Tibial artery (tissue), 4 donors: ENCODE results near the gene ZSWIM7.

Source experiments
- DNase-seq, 2 donors: peaks; one replicate each; pipeline ENCODE4 v3.0.0-alpha.2; 2019
- H3K27ac ChIP-seq, 2 donors: fragments of 200-600 bp; sonication (generic) in 1 of 2; 1 replicate in 1 of 2; 2 replicates in 1 of 2; pipeline ENCODE4 v1.5.1; 2018 to 2019; ENCODE audit warnings: mild to moderate bottlenecking in 1 of 2
- H3K27me3 ChIP-seq, 2 donors: fragments of 200-600 bp; sonication (generic) in 1 of 2; one replicate each; pipeline versions ENCODE4 v1.5.1 to v1.6.0; 2016 to 2019
- H3K36me3 ChIP-seq, 3 donors: fragments of 200-600 bp; sonication (generic) in 2 of 3; one replicate each; pipeline ENCODE4 v1.5.1; 2016 to 2019; ENCODE audit warnings: mild to moderate bottlenecking in 2 of 3
- H3K4me1 ChIP-seq, 4 donors: fragments of 200-600 bp; sonication (generic) in 2 of 4; 1 replicate in 3 of 4; 2 replicates in 1 of 4; pipeline ENCODE4 v1.5.1; 2016 to 2019
- H3K4me3 ChIP-seq, 2 donors: fragments of 200-600 bp; sonication (generic) in 1 of 2; 1 replicate in 1 of 2; 2 replicates in 1 of 2; pipeline ENCODE4 v1.5.1; 2018 to 2019; ENCODE audit warnings: mild to moderate bottlenecking in 2 of 2
- H3K9me3 ChIP-seq, 3 donors: fragments of 200-600 bp; sonication (generic) in 1 of 3; one replicate each; pipeline ENCODE4 v1.5.1; 2016 to 2019
- intact Hi-C: fragments of 100-400 bp; cut with DNase I; formaldehyde crosslinking; loops from one replicate; pipeline ENCODE4 v1.15.0; 2023; ENCODE audit warnings: low total_unique reads
- TF ChIP-seq, protein P1 (sequence below), 2 experiments: fragments of 200-600 bp in 1 of 2; fragments of 450-650 bp in 1 of 2; IDR thresholded peaks; one replicate each; pipeline ENCODE4 v1.5.1; 2017 to 2019; ENCODE audit warnings: antibody characterized with exemption in 2 of 2, mild to moderate bottlenecking in 1 of 2, moderate library complexity in 1 of 2

The ZSWIM7 gene

GRCh38 chr17:15973834-15974233 lies 25.7 kb downstream of the ZSWIM7 start:
- Histone ChIP-seq H3K27me3 (peaks cover 0 to 1% of the 10 kb centered on the region in 2 donors), H3K9me3 (no peaks in the 10 kb centered on the region), H3K4me1 (no peaks in the 10 kb centered on the region), H3K27ac (no peak overlapping the region), H3K4me3 (no peak overlapping the region), H3K36me3 (peaks cover 10 to 38% (median 35%) of the 10 kb centered on the region in 3 donors)
- TF ChIP-seq, protein P1, sequence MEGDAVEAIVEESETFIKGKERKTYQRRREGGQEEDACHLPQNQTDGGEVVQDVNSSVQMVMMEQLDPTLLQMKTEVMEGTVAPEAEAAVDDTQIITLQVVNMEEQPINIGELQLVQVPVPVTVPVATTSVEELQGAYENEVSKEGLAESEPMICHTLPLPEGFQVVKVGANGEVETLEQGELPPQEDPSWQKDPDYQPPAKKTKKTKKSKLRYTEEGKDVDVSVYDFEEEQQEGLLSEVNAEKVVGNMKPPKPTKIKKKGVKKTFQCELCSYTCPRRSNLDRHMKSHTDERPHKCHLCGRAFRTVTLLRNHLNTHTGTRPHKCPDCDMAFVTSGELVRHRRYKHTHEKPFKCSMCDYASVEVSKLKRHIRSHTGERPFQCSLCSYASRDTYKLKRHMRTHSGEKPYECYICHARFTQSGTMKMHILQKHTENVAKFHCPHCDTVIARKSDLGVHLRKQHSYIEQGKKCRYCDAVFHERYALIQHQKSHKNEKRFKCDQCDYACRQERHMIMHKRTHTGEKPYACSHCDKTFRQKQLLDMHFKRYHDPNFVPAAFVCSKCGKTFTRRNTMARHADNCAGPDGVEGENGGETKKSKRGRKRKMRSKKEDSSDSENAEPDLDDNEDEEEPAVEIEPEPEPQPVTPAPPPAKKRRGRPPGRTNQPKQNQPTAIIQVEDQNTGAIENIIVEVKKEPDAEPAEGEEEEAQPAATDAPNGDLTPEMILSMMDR (IDR thresholded peaks at IDR 0.05): no peak
- intact Hi-C loops: no loop called here
- DNase-seq: no peak

GRCh38 chr17:15973016-15973415 lies 26.5 kb downstream of the ZSWIM7 start:
- no peak overlapping the region for H3K27ac ChIP-seq
- intact Hi-C loops: no loop called here
- peaks cover 0 to 2% of the 10 kb centered on the region in 2 donors for H3K27me3 ChIP-seq
- TF ChIP-seq, protein P1 (IDR thresholded peaks at IDR 0.05): no peak
- H3K4me3 ChIP-seq: no peak overlapping the region
- no peak for DNase-seq
- H3K4me1 ChIP-seq: no peaks in the 10 kb centered on the region
- no peaks in the 10 kb centered on the region for H3K9me3 ChIP-seq
- H3K36me3 ChIP-seq: peaks cover 10 to 31% (median 29%) of the 10 kb centered on the region in 3 donors

DNA sequence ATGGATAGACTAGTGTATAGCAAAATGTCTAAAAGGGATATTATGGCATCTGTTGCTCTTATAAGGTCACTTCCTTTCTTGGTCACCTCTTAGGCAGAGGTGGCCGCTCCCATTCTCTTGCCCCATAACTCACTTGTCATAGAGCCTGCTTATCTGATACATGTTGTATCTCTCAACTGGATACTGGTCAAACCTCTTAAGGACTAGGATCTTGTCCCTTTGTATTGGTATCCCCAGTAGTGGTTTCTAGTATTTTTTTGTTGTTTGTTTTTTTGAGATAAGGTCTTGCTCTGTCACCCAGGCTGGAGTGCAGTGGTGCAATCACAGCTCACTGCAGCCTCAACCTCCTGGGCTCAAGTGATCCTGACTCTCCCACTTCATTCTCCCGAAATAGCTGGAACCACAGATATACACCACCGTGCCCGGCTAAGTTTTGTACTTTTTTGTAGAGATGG lies 27.0 kb downstream of the ZSWIM7 start:
- H3K4me1 ChIP-seq: no peaks in the 10 kb centered on the region
- no peak overlapping the region for H3K27ac ChIP-seq
- H3K9me3 ChIP-seq: no peaks in the 10 kb centered on the region
- peaks cover 10 to 26% (median 24%) of the 10 kb centered on the region in 3 donors for H3K36me3 ChIP-seq
- TF ChIP-seq, protein P1 (IDR thresholded peaks at IDR 0.05): no peak
- peaks cover 0 to 2% of the 10 kb centered on the region in 2 donors for H3K27me3 ChIP-seq
- no peak for DNase-seq
- intact Hi-C loops: no loop called here
- no peak overlapping the region for H3K4me3 ChIP-seq

DNA sequence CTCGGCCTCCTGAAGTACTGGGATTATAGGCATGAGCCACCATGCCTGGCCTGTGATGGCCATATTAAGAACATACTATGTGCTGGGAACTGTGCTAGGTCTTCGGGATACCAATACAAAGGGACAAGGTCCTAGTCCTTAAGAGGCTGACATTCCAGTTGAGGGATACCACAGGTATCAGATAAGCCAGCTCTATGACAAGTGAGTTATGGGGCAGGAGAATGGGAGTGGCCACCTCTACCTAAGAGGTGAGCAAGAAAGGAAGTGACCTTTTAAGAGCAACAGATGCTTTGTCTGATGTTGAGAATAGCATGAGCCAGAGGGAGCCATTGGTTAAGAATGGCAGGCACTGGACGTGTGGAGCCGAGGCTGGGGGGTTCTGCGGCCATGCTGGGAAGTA lies 27.6 kb downstream of the ZSWIM7 start:
- Histone ChIP-seq H3K4me3 (no peak overlapping the region), H3K4me1 (no peaks in the 10 kb centered on the region), H3K27ac (no peak overlapping the region), H3K36me3 (peaks cover 8 to 19% (median 18%) of the 10 kb centered on the region in 3 donors), H3K9me3 (no peaks in the 10 kb centered on the region), H3K27me3 (peaks cover 0 to 2% of the 10 kb centered on the region in 2 donors)
- DNase-seq: no peak
- intact Hi-C loops: no loop called here
- TF ChIP-seq, protein P1 (IDR thresholded peaks at IDR 0.05): no peak

DNA sequence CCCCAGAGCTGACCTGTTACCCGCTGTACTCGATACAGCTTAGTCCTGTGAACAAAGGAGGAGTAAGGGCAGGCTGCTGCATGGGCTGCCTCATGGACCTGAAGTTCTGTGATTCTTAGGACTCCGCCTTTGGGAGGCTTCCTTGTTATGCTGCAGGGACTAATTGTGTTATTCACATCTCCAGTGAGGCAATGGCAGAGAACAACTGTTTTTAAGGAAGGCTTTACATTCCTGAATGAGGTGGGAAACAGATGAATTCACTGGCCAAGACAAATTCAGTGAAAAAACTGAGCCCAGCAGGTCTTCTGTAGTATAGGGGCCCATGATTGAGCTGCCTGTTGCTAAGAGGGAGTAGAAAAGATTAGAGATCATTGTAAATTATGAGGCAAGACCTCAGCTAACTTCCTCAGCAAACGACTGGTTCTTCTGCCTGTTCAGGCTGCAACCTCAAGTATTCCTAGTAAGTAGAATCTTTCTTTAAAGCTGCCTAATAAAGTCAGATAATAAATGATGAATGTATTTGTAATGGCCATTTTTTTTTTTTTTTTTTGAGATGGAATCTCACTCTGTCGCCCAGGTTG lies 28.3 kb downstream of the ZSWIM7 start:
- Histone ChIP-seq H3K36me3 (peaks cover 1 to 12% (median 11%) of the 10 kb centered on the region in 3 donors), H3K4me3 (no peak overlapping the region), H3K4me1 (no peaks in the 10 kb centered on the region), H3K9me3 (no peaks in the 10 kb centered on the region), H3K27me3 (peaks cover 0 to 2% of the 10 kb centered on the region in 2 donors), H3K27ac (no peak overlapping the region)
- TF ChIP-seq, protein P1 (IDR thresholded peaks at IDR 0.05): no peak
- DNase-seq: no peak
- intact Hi-C loops: no loop called here
